ENCODE measurements around the gene ECM1.
A peak's percentile ranks its signal among the peaks of the same experiment; 100 is the strongest.

The ECM1 gene

GRCh38 chr1:150507912-150508864 lies at the start of gene ECM1:
Gene ECM1, plus strand, starts transcription at chr1:150508109. Its CDS starts 101 bp downstream, at chr1:150508210.
- no peak for DNase-seq

GRCh38 chr1:150464422-150464826 lies 43.5 kb upstream of the ECM1 start:
- DNase-seq = peak; percentile 73

GRCh38 chr1:150466964-150467363 lies 40.9 kb upstream of the ECM1 start:
- DNase-seq = no peak

DNA sequence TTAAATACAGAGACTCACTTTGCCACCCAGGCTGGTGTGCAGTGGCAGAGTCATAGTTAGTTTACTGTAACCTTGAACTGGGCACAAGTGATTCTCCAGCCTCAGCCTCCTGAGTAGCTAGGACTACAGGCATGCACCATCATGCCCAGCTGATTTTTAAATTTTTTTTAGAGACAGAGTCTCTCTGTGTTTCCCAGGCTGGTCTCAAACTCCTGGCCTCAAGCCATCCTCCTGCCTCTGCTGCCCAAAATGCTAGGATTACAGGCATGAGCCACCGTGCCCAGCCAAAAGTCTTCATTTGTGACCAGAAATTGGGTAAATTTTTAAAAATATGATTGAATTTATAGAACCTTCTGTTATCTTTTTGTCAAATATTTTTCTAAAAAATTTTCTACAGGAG lies 38.6 kb upstream of the ECM1 start:
- no peak for DNase-seq

DNA sequence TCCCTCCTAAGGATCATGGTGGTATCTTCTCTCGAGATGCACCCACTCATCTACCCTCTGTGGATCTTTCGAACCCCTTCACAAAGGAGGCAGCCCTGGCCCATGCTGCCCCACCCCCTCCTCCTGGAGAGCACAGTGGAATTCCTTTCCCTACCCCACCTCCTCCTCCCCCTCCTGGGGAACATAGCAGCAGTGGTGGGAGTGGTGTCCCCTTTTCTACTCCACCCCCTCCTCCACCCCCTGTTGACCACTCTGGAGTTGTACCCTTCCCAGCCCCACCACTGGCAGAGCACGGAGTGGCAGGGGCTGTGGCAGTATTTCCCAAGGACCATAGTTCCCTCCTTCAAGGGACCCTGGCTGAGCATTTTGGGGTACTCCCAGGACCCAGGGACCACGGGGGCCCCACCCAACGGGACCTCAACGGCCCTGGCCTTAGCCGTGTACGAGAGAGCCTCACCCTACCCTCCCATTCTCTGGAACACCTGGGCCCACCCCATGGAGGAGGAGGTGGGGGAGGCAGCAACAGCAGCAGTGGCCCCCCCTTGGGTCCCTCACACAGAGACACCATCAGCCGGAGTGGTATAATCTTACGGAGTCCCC lies 35.2 kb upstream of the ECM1 start:
- DNase-seq = no peak

- DNase-seq = no peak
These were observed 34.2 kb upstream of the ECM1 start for GRCh38 chr1:150473659-150474058.

DNA sequence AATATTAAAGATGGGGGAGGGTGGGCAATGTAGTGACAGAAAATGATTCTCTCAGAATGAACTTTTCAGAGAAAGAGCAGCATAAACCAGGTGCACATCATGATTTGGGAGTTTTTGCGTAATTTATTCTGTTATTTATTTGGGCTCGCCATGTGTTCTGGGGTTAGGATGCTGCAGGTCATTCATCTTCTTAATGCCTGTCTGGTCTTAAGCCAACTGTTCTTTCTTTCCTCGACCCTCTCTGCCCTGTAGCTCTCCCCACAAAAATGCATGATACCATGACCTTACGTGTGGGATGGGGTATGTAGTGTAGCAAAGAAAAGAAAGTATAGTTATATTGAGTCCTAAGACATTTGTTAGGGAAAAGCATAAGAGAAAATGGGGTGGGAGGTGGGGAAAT lies 33.0 kb upstream of the ECM1 start:
- no peak for DNase-seq

- DNase-seq = no peak
These were observed 31.2 kb upstream of the ECM1 start for GRCh38 chr1:150476754-150477153.

DNA sequence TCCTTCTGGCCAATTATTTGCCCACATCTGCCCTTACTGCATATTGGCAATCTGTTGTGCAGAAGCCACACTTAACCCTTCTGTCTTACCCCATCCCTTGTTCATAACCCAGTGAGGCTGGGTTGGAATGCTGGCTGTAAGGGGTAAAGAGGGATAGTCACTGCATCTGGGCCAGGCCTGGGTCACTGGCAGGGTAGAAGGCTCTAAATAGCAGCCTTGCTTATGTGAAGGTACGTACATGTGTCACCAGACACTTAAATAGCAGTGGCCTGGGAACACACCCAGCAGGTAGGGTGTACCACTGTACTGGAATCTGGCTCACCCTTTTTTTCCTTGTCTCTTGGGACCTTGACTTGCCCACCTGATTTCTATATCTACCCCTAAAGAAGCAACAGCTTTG lies 30.6 kb upstream of the ECM1 start:
- no peak for DNase-seq

DNA sequence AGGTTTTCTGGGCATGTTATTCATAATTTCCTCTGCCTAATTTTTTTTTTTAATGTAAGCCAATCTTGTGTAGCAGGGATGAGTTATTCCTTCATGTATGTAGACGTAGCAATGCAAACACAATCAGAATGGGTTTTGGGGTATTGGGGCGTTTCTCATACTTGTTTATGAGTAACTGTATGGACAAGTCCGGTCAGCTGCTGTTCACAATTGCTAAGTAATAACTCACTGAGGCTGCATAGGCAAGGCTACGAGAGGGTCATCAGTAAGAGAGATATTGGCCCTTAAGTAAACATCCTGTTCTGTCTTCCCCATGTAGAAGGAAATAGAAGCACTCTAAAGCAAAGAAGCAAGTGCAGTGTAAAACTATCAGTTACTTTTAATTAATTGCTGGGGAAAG lies 30.2 kb upstream of the ECM1 start:
- DNase-seq = no peak

DNA sequence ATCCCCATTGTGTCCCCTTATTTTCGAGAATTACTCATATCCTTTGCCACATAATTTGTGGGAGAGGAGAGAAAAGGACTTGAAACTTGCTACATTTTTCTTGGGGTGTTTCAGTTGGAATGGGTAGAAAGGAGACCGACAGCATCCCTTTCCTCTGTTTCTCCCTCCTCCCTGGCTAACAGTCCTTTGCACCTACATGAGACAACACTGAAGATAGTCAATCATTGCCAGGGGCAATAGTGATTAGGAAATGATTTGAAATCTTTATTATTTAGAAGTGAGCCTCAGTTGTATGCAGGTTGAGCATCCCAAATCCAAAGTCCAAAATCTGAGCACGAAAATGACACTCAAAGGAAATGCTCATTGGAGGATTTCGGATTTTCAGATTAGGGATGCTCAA lies 28.5 kb upstream of the ECM1 start:
- DNase-seq = no peak

DNA sequence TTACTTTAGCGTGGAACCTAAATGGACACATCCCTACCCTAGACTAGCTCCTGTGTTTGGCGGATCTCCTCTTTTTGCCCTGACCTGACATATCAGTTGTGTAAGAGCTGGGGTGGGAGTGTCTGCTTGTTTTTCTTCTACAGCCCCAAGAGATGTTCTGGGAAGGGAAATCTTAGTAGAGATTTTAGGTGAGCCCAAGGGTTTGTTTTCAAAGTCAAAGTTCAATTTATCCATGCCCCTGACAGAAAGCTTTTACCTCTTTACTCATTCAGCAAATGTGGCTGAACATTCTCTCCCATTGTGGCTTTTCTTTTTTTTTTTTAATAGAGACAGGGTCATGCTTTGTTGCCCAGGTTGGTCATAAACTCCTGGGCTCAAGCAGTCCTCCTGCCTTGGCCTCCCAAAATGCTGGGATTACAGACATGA lies 28.0 kb upstream of the ECM1 start:
- DNase-seq = no peak

DNA sequence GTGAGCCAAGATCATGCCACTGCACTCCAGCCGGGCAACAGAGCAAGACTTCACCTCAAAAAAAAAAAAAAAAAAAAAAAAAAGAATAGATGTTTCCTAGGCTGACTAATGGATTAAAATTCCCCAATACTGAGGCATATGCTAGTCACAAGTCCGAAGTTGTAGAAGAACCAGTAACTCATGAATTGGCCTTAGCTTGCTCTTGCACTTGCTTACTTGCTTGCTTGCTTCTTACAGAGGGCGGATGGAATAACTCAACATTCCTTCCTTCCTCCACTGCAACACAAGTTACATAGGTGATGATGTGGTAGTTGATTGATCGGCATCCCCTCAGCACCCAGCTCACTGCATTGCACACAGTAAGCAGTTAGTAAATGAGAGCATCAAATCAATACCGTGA lies 23.5 kb upstream of the ECM1 start:
- no peak for DNase-seq

DNA sequence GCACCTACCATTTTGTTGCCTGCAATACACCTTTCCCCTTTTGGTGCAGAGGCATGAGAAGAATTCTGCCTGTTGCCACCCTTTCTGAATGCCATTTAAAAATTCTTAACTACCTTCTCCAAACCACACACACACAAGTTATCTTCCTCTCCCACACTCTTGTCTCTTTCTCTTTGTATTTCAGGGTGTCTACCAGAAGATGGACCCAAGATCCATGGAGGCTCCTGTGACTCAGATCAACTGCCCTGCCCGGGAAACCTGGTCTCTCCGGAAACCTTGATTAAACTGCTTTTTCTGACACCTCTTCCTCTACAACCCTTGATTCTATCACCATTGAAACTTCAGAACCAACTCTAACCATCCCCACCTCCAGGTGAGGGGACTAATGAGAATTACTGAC lies 23.0 kb upstream of the ECM1 start:
- no peak for DNase-seq

DNA sequence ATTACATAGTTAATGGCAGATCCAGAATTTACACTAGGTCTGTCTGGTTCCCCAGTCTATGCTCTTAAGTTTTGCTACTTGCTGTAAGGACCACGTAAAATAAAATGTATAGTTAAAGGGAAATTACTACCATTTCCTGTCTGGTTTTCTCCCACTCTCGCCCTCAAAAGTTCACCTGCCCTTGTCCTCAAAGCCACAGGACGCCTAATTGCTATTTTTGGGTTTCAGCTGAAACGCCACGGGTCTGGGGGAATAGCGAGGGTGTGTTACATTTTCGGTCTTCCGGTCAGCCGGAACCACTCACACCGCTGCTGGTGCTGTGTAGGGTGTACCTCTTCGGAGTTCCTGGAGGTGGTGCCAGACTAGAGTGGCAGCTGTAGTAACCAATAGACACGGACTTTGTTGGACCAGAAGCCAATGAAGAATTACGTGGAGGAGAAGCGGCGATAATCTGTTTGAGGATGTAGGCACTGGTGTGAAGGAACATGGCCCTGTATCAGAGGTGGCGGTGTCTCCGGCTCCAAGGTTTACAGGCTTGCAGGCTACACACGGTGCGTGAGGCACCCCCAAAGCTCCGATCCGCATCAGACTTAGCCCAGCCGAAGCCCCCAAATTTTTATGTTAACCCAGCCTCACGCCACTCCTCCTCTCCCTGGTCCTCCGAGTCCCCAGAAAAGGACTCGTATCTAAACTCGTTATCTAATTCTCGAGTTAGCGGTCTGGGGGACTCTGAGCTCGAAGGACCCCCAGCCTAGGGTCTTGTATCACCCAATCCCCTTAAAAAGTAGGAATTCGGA lies 20.7 kb upstream of the ECM1 start, which contains the start of gene TARS2:
Gene TARS2 (plus strand): TSS at position 454 of the 797 bp plus-strand sequence. CDS start 32 bp downstream, at position 486.
- DNase-seq = peak; percentile 91

DNA sequence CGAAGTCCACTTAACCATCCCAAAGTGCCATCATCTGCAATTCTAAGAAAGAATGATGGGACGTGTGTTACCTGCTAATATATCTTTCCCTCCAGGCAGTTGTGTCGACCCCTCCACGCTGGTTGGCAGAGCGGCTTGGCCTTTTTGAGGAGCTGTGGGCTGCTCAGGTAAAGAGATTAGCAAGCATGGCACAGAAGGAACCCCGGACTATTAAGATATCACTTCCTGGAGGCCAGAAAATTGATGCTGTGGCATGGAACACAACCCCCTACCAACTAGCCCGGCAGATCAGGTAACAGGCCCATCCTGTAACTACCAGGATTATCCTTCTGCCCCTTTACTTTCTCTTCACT lies 20.2 kb upstream of the ECM1 start:
- no peak for DNase-seq

DNA sequence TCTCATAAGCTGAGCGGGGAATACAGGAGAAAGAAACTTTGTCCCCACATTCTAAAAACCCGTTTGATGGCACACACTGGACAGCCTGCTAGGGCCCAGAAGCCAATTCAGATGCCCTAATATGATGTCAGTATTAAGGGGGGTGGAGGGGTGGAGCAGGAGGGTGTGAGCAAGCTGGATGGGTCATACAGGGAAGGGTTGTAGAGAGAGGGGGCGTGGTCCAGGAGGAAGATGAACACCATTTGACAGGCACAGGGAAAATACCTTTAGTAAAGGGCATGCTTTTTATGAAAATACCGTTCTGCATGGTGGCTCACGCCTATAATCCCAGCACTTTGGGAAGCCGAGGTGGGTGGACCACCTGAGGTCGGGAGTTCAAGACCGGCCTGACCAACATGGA lies 14.7 kb upstream of the ECM1 start:
- DNase-seq = no peak

GRCh38 chr1:150498342-150498741 lies 9.6 kb upstream of the ECM1 start:
- no peak for DNase-seq

- no peak for DNase-seq
These were observed 2.5 kb upstream of the ECM1 start for GRCh38 chr1:150505431-150505830.

DNA sequence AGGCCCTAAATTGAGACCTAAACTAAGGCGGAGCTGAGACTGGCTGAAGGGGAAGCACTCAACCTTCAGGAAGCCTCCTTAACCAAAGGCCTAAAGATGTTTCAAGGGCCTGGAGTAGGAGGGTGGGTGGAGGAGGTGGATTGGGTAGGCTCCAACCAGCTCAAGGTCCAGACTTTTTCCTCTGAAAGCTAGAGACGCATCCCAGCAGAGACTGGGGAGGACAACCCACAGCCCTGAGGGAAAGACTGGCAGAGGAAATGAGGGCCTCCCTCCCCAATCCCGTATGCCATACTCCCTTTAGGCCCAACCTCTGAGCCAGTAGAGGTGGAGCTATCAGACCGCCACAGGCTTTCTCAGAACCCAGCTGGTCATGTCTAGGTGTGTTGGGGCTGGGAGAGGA lies 1.1 kb downstream of the ECM1 start:
- DNase-seq = no peak

GRCh38 chr1:150511551-150511950 lies 3.6 kb downstream of the ECM1 start:
- no peak for DNase-seq

- DNase-seq = no peak
These were observed 4.2 kb downstream of the ECM1 start for GRCh38 chr1:150511985-150512660.

GRCh38 chr1:150512846-150513245 lies 4.9 kb downstream of the ECM1 start:
- no peak for DNase-seq

All from stimulated activated naive CD4-positive, alpha-beta T cell treated with Interleukin-2 at 50 U/mL for 16 hours (primary cell).